GM21529 (cell line): ENCODE data around the gene SPATA12.

ENCODE experiments used
- ATAC-seq: cut with Tn5 transposase; IDR thresholded peaks from one replicate; pipeline ENCODE4 v1.9.1; 2021; ENCODE audit not compliant: unreplicated experiment

SPATA12 gene, protein sequence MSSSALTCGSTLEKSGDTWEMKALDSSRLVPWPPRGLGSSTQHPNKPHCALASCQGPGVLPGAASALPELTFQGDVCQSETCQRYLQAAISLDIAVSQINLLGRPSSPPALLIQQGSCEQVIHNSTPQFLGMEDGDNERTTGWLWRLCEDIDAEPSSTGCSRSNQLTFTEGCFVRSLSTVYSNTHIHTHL

DNA sequence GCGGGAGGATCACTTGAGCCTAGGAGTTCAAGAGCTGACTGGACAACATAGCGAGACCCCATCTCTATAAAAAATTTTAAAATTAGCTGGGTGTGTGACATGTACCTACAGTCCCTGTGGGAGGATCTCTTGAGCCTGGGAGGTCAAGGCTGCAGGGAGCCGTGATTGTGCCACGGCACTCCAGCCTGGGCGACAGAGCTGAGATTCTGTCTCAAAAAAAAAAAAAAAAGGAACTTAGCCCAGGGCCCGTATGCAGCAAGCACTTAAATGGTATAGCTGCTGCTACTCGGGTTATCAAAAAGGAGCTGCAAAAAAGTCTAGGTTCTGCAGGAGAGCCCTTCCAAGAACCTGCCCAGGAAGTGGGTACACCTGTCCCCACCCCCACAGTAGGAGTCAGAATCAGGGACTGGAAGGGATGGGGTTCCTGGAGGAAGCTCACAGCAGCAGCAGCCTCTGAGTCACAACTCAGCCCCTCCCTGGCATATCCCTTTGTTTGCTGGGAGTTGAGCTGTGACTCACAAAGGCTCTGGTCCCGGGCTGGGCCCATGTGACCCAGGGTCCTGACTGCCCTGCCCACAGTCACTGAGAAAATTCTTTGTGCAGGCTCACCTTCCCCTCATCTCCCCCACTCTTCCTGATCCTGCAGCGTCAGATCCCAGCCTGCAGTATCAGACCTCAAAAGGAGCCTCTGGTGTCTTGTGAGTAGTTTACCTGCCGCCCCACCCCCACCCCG lies at the start of gene SPATA12:
TSS of gene SPATA12 (plus strand) at position 576 of the 733 bp plus-strand sequence. CDS start 13,031 bp downstream, outside the sequence.
- ATAC-seq: no peak

GRCh38 chr3:57011022-57011421 lies 49.4 kb upstream of the SPATA12 start:
- ATAC-seq: no peak

DNA sequence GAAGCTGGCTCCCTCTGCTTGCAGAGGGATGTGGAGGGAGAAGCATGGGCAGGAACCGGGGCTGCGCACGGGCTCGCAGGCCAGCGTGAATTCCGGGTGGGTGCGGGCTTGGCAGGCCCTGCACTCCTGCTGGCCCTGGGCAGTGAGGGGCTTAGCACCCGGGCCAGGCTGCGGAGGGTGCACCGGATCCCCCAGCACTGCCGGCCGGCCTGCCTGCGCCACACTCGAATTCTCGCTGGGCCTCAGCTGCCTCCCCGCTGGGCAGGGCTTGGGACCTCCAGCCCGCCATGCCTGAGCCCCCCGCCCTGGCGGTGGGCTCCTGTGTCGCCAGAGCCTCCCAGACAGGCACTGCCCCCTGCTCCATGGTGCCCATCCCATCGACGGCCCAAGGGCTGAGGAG lies 47.6 kb upstream of the SPATA12 start:
- ATAC-seq: no peak

DNA sequence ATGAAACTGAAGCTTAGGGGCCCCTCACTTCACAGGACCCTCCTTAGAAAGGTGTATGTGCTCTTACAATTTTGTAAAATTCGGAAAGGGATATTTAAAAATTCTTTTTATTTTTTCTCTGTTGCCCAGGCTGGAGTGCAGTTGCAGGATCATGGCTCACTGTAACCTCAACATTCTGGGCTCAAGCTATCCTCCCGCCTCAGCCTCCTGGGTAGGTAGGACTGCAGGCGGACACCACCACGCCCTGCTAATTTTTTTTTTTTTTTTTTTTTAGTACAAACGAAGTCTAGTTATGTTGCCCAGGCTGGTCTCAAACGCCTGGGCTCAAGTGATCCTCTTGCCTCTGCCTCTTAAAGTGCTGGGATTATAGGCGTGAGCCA lies 45.1 kb upstream of the SPATA12 start:
- no peak for ATAC-seq

DNA sequence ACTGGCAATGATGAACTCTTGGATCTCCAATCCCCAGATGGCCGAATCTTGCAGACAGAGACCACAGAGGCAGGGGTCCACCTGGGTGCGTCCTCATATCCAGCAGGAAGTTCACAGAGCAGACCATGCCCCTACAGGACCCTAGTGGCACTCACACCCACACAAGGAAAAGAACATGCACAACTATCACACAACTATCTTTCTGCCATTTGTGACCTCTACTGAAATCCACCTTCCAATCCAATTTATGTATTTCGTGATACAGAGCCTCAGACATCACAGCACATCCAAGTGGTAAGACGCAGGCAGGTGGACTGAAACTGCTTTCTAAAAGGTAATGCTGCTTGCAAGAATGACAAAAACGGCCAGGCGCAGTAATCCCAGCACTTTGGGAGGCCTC lies 44.6 kb upstream of the SPATA12 start:
- no peak for ATAC-seq

DNA sequence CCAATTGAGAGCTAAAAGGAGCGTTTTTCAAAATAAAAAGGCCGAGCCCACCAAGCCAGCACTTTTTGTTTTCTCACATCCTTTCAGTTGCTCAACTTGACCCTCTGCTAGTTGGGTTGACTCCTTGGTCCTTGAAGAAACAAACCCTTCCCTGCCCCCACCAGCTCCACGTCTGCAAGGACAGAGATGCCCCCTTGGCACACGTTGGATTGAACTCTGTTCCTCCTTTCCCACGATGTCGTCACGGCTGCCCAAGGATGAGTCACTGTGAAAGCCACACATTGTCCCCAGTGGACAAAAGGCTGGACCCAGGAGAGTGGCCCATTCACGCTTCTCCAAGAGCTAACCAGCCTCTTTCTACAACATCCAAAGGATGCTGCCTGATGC lies 43.0 kb upstream of the SPATA12 start:
- ATAC-seq: no peak

GRCh38 chr3:57018246-57018645 lies 42.2 kb upstream of the SPATA12 start:
- no peak for ATAC-seq

GRCh38 chr3:57019057-57019456 lies 41.4 kb upstream of the SPATA12 start:
- peak; percentile 56 for ATAC-seq

GRCh38 chr3:57025237-57025636 lies 35.2 kb upstream of the SPATA12 start:
- no peak for ATAC-seq

- no peak for ATAC-seq
Measured at GRCh38 chr3:57026944-57027343, 33.5 kb upstream of the SPATA12 start.

GRCh38 chr3:57029383-57029782 lies 31.1 kb upstream of the SPATA12 start:
- no peak for ATAC-seq

GRCh38 chr3:57029924-57030323 lies 30.5 kb upstream of the SPATA12 start:
- ATAC-seq: no peak

DNA sequence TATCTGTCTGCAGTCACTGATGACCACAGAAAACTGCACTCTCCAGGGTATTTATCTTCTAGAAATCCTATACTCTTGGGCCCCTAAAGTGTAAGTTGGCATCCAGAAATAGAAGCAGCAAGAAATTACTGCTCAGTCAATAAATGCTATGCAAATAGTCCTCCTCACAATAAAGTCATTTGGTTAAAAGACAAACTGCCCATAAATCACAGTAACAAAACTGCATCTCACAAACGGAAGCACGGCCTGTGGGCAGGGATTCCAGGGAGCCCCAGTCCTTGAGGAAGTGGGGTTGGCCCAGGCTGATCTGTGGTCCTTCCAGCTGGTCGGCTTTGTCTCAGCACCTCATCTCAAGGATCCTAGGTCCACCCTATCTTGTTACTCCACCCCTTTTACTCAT lies 29.7 kb upstream of the SPATA12 start:
- ATAC-seq: no peak

DNA sequence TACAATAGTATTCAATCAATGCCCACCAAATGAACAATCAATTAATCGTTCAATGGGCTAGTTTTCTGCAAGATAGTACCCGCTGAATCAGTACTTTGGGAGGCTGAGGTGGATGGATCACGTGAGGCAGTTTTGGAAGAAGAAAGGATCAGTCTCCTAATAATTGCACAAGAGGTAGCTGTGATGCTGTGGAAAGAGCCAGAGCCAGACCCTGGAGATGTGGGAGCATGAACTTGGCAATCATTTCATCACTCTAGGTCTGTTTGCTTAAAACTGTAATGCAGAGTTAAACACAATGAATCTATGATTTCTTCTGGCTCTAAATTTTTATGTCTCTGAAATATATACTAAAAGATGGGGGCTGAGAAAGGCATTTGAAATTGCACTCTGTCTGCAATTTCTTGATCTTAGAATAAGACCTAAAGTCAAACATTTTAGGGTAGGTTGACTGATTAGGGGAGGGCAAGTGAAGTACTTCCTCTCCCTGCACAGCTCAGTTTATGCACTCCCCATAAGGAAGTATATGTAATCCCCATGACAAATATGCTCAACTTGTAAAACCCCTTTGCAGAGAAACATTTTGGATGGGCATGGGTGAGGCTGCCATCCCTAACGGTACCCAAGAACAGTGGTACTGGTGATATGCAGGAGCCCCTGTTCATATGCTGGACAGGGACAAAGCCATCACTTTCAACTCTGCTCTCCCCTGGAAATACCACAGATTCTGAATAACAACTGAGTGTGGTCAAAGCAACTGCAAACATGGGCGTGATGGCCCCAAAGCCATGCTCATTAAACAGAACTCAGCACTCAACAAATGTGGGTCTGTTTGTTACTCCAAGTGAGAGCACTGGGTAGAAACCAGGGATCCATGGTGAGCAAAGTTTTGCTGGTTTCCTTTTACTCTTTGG lies 28.6 kb upstream of the SPATA12 start:
- ATAC-seq: no peak

- ATAC-seq: no peak
Measured at GRCh38 chr3:57036952-57037351, 23.5 kb upstream of the SPATA12 start.

GRCh38 chr3:57038466-57039164 lies 21.8 kb upstream of the SPATA12 start:
- no peak for ATAC-seq

GRCh38 chr3:57041674-57042073 lies 18.8 kb upstream of the SPATA12 start:
- ATAC-seq: no peak

DNA sequence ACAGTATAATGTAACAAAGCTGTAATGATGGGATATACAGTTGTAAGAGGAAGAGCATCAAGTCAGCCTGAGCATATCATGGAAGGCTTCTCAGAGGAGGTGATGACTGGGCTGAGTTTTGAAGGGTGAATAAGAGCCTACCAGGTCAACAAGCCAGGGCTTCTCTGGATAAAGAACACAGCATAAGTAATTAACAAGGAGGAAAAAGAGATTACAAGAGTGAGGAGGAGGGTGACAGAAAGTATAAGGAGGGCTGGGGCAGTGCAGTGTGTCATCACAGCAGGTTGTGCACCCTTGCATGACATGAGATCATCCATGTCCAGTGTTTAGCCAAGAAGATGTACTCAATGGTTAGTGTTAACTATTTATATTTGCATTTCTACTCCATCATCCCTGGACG lies 16.9 kb upstream of the SPATA12 start:
- ATAC-seq: no peak

- ATAC-seq: no peak
Measured at GRCh38 chr3:57046101-57046765, 14.2 kb upstream of the SPATA12 start.

- no peak for ATAC-seq
Measured at GRCh38 chr3:57048052-57048671, 12.3 kb upstream of the SPATA12 start.
